ENCODE data around the gene OSBPL1A. TPM values are rescaled to one million over a fixed set of nuclear protein-coding genes. Genes with fewer than 3 reads are reported as not detected.

The OSBPL1A gene
- total RNA-seq, 1 experiment from 2014 or later = 16.4 TPM

DNA sequence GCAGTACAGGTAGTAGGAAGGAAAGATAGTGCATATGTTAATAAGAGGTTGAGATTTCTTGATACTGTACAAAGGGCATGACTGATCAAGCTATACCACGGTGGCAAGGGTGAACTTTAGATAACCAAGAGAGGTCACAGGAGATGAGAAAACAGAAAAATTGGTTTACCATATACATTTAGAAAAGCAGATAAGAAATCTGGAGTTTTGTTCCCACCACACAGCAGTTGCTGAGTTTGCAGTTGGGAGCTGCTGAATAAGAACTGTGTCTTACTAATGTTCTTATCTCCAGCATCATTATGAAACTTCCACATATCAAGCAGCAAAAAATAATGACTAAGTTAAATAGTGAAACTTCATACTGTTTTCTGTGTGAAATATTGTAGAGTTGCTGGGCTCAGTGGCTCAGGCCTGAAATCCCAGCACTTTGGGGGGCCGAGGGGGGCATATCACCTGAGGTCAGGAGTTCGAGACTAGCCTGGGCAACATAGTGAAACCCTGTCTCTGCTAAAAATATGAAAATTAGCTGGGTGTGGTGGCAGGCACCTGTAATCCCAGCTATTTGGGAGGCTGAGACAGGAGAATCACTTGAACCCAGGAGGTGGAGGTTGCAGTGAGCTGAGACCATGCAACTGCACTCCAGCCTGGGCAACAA, 16.9 kb upstream of the OSBPL1A start:
- no peak overlapping the region for H3K4me3 ChIP-seq
- no peaks in the 10 kb centered on the region for H3K9me3 ChIP-seq (replicated peaks)
- H3K27ac ChIP-seq = no peak overlapping the region
- DNase-seq = no peak
- H3K27me3 ChIP-seq = no peaks in the 10 kb centered on the region
- H3K36me3 ChIP-seq = no peaks in the 10 kb centered on the region
- no peaks in the 10 kb centered on the region for H3K4me1 ChIP-seq

DNA sequence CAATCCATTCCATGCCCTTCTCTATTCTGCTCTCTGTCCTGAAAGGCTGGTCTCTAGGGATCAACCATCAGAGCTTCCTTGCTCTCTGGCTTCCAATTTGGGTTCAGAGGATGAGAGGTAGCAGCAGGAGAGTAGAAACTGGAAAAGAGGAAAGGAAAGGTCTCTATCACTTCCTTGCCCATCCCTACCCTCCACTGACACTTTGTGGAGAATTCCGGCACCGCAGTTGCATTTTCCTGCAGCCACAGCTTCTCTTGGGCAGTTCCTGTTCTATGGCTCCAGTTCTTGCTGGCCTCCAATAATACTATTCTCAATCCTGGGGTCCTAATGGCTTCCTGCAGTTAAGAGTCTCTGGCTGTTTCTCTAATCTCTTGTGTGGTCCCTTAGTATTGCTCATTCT, 15.5 kb upstream of the OSBPL1A start:
- Histone ChIP-seq H3K4me1 (no peaks in the 10 kb centered on the region), H3K36me3 (no peaks in the 10 kb centered on the region), H3K4me3 (no peak overlapping the region), H3K27me3 (no peaks in the 10 kb centered on the region), H3K27ac (no peak overlapping the region), H3K9me3 (replicated peaks) (no peaks in the 10 kb centered on the region)
- DNase-seq = no peak

DNA sequence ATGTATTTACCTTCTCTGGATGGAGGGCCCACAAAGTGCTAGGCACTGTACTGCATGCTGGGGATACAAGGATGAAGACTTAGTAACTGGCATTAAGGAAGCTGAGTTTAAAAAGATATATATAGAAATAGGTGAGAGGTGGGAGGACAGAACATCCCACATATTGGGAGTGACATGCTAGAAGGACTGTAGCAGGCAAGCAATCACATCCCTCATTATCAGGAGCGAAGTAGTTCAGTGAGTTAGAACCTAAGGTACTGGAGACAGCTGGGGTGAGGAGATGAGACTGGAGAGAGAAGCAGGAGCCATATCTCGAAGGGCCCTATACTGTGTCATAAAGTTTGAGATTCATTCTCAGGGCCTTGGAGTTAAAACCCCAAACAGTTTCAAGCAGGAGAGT, 10.9 kb upstream of the OSBPL1A start:
- H3K4me1 ChIP-seq = no peaks in the 10 kb centered on the region
- no peak for DNase-seq
- H3K36me3 ChIP-seq = no peaks in the 10 kb centered on the region
- no peaks in the 10 kb centered on the region for H3K9me3 ChIP-seq (replicated peaks)
- no peaks in the 10 kb centered on the region for H3K27me3 ChIP-seq
- no peak overlapping the region for H3K4me3 ChIP-seq
- no peak overlapping the region for H3K27ac ChIP-seq

DNA sequence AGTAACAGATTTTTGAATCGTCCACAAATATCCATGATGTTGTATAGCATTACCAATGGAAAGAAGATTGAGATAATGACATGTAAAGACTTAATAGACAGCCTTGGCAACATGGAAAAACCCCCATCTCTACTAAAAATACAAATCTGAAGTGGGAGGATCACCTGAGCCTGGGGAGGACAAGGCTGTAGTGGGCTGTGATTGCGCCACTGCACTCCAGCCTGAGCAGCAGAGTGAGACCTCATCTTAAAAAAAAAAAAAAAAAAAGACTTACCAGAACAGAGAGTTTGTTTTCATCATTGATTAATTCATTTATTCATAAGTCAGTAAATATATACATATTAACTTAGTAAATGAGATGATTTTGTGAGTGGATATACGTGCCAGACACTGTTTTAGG, 7.0 kb upstream of the OSBPL1A start:
- no peaks in the 10 kb centered on the region for H3K27me3 ChIP-seq
- no peak overlapping the region for H3K4me3 ChIP-seq
- no peak overlapping the region for H3K27ac ChIP-seq
- no peak for DNase-seq
- no peaks in the 10 kb centered on the region for H3K4me1 ChIP-seq
- H3K9me3 ChIP-seq (replicated peaks) = no peaks in the 10 kb centered on the region
- H3K36me3 ChIP-seq = no peaks in the 10 kb centered on the region

DNA sequence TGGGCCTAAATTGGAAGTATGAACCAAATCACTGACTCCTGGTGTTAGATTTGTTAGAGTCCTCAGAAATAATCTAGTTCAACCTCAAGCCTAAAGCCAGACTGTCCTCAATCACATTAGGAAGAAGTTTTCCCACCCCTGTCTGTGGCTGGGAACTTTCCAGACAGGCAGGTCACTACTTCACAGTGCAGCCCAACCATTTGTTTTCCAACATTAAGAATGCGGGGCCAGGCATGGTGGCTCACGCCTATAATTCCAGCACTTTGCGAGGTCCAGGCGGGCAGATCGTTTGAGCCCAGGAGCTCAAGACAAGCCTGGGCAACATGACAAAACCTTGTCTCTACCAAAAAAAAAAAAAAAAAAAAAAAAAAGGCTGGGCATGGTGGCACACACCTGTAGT, 5.5 kb upstream of the OSBPL1A start:
- Histone ChIP-seq H3K36me3 (no peaks in the 10 kb centered on the region), H3K4me1 (no peaks in the 10 kb centered on the region), H3K9me3 (replicated peaks) (no peaks in the 10 kb centered on the region), H3K4me3 (no peak overlapping the region), H3K27me3 (no peaks in the 10 kb centered on the region), H3K27ac (no peak overlapping the region)
- DNase-seq = no peak

DNA sequence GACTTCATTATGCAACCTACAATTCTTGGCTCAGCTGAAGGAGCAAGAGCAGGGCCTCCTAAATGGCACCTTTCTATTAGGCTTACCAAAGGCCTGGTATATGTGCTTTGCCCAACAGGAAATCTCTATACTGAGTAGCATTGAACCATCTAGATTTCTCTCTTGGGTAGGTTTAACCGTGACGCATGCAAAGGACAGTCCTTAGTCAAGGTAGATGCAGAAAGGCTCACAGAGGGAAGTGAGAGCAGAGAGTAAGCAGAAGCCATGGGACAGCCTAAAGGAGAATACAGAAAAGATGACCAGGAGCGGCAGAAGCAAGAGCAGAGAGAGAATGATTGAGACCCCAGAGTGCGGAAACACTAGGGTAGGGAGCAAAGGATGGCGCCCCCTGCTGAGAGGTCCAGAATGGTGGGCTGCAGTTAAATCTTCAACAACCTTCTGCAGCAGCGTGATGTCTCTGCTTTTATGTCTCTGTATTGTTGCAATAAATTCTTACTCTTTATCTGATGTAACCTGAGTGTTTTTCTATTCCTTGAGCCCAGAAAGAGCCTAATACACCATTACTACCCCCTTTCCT, 4.7 kb upstream of the OSBPL1A start:
- H3K27me3 ChIP-seq = no peaks in the 10 kb centered on the region
- H3K36me3 ChIP-seq = no peaks in the 10 kb centered on the region
- no peak overlapping the region for H3K27ac ChIP-seq
- no peak overlapping the region for H3K4me3 ChIP-seq
- H3K4me1 ChIP-seq = no peaks in the 10 kb centered on the region
- no peaks in the 10 kb centered on the region for H3K9me3 ChIP-seq (replicated peaks)
- peak in 1 of 2 experiments; percentile 19 for DNase-seq

DNA sequence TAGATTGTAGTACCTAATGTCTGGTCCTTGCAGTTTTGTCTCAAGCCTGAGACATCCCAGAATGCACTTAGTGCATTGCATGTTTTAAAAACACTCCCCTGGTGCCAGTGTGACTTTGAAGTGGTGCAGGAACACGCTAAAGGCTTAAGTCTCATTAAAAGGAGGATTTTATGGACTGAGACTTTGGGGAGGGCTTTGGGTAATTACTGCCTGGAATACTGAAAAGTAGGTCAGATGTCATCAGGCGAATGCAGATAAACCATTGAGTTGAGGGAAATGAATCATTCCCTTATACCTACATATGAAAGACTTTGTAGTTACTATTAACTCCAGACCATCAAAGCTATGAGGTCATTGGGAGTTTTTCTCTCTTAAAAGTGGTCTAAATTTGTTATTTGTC, 3.0 kb upstream of the OSBPL1A start:
- H3K36me3 ChIP-seq = no peaks in the 10 kb centered on the region
- H3K27me3 ChIP-seq = no peaks in the 10 kb centered on the region
- no peak for DNase-seq
- H3K9me3 ChIP-seq (replicated peaks) = no peaks in the 10 kb centered on the region
- H3K4me3 ChIP-seq = no peak overlapping the region
- H3K27ac ChIP-seq = no peak overlapping the region
- H3K4me1 ChIP-seq = no peaks in the 10 kb centered on the region

DNA sequence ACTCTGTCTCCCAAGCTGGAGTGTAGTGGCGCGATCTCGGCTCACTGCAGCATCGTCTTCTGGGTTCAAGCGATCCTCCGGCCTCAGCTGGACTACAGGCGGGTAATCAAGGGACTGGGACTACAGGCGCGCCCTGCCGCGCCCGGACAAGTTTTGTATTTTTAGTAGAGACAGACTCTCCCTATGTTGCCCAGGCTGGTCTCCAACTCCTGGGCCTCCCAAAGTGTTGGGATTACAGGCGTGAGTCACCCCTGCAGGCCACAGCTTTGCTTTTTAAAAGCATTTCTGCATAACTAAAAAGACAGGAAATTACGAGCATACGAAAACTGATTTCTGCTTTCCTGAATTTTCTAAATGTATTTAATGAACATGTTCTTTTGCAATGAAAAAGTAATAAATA, 916 bp upstream of the OSBPL1A start:
- DNase-seq = peak; percentile 37 to 44
- peak overlapping the region; percentile 79 for H3K4me3 ChIP-seq
- no peaks in the 10 kb centered on the region for H3K9me3 ChIP-seq (replicated peaks)
- H3K36me3 ChIP-seq = no peaks in the 10 kb centered on the region
- H3K4me1 ChIP-seq = no peaks in the 10 kb centered on the region
- H3K27ac ChIP-seq = peak overlapping the region; percentile 21; the same call in 1 of the 2 replicates
- H3K27me3 ChIP-seq = no peaks in the 10 kb centered on the region

DNA sequence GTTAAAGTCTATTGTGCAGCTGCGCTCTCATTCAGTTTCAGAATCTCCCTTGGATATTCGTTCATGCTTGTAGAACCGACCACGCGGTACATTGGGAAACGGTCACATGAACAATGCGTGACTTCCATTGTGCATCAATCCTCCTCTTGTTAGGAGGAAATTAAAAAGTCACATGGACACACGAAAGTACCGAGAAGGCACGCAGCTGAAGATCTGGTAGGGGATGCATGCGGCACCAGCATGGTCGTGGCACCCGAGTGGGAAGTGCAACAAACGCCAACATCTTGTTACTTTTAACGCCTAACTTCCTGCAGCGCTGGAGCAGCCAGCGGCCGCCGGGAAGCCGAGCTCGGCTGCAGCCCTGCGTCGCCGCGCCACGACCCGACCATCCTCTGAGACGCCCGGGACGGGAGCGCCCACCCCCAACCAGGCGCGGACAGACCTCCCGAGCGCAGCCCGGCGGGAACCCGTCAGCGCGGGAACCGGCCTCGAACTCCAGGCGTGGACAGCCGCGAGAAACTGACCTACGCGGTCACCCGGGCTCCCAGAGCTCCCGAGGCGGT, 412 bp downstream of the OSBPL1A start:
- peak; percentile 47 to 63 for DNase-seq
- H3K36me3 ChIP-seq = no peaks in the 10 kb centered on the region
- H3K9me3 ChIP-seq (replicated peaks) = no peaks in the 10 kb centered on the region
- peak overlapping the region; percentile 90 for H3K27ac ChIP-seq
- H3K4me3 ChIP-seq = peak overlapping the region; percentile 79
- H3K4me1 ChIP-seq = no peaks in the 10 kb centered on the region
- no peaks in the 10 kb centered on the region for H3K27me3 ChIP-seq

DNA sequence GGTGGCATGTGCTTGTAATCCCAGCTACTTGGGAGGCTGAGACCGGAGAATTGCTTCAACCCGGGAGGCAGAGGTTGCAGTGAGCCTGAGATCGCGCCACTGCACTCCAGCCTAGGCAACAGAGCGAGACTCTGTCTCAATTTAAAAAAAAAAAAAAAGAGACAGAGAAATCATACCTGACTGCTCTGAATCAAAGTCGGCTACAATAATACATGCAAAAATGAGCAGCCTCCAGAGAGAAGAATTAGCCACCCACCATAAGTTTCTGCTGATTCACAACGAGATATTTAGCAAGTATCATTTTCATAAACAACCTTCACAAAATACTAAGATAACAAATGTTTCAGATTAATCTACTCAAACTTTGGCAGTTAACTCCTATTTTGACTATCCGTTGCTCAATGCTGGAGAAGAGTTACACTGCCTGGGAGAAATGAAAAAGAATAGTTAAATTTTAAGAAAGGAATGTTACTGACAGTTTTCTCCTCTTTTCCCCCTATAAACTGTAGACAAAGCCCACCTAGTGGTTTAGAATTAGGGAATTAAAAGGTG, 1.5 kb downstream of the OSBPL1A start:
- DNase-seq = no peak
- Histone ChIP-seq H3K27ac (peak overlapping the region; percentile 90; the same call in 1 of the 2 replicates), H3K27me3 (no peaks in the 10 kb centered on the region), H3K4me3 (peak overlapping the region; percentile 79), H3K36me3 (no peaks in the 10 kb centered on the region), H3K9me3 (replicated peaks) (no peaks in the 10 kb centered on the region), H3K4me1 (no peaks in the 10 kb centered on the region)

DNA sequence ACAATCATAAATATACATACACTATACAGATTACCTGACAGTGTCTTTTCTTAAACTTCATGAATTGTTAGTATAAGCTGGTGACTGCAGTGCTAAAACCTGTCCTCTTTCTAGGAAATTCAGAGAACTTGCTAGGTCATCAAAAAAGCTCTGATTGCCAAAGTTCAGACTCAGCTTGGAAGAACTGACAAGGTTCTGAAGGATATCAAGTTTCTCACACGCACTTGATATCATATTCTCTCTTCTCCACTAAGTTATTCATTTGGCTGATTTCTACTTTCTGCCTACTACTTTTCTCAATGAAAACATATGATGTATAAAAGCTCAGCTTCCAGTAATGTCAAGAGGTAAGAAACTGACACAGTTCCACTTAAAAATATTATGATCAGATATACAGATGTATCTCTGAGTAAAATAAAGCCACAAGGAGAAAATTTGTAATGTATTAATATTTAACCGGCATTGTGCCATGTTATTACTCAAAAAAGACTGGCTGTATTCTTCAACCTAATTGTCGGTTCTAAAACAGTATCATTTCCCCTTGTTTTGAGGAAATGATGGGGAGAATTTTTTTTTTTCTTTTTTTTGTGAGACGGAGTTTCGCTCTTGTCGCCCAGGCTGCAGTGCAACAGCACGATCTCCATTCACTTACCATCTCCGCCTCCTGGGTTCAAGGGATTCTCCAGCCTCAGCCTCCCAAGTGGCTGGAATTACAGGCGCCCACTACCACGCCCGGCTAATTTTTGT, 2.4 kb downstream of the OSBPL1A start:
- DNase-seq = no peak
- Histone ChIP-seq H3K4me3 (no peak overlapping the region), H3K27ac (no peak overlapping the region), H3K27me3 (no peaks in the 10 kb centered on the region), H3K4me1 (no peaks in the 10 kb centered on the region), H3K36me3 (no peaks in the 10 kb centered on the region), H3K9me3 (replicated peaks) (no peaks in the 10 kb centered on the region)

DNA sequence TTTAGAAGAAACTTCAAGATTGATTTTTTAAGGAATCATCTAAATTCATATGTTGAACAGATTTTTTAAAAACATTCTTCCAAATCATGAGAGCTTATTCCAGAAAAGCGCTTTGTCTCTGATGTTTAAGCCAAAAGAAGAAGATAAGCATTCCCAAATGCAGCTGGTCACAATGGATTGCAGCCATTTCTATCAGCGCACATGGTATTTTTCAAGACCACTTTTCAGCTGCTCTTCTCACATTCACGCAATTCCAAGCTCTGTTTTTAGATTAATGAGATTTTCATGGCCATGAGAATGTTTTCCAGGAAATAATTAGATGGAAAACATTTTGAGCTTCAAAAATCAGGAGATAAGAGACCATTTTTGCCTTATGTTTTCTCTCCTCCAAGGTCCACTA, 8.7 kb downstream of the OSBPL1A start:
- Histone ChIP-seq H3K27me3 (no peaks in the 10 kb centered on the region), H3K27ac (no peak overlapping the region), H3K36me3 (no peaks in the 10 kb centered on the region), H3K4me3 (no peak overlapping the region), H3K9me3 (replicated peaks) (no peaks in the 10 kb centered on the region), H3K4me1 (no peaks in the 10 kb centered on the region)
- DNase-seq = no peak

DNA sequence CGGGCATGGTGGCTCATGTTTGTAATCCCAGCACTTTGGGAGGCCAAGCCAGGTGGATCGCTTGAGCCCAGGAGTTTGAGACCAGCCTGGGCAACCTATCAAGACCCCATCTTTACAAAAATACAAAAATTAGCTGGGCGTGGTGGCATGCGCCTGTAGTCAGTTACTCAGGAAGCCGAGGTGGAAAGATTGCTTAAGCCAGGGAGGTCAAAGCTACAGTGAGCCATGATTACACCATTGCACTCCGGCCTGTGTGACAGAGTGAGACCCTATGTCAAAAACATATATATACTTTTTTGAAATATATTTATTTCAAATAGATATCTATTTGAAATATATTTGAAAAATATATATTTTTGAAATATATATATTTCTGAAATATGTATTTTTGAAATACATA, 10.9 kb downstream of the OSBPL1A start:
- Histone ChIP-seq H3K4me3 (no peak overlapping the region), H3K9me3 (replicated peaks) (no peaks in the 10 kb centered on the region), H3K4me1 (no peaks in the 10 kb centered on the region), H3K27me3 (no peaks in the 10 kb centered on the region), H3K27ac (no peak overlapping the region), H3K36me3 (no peaks in the 10 kb centered on the region)
- no peak for DNase-seq

DNA sequence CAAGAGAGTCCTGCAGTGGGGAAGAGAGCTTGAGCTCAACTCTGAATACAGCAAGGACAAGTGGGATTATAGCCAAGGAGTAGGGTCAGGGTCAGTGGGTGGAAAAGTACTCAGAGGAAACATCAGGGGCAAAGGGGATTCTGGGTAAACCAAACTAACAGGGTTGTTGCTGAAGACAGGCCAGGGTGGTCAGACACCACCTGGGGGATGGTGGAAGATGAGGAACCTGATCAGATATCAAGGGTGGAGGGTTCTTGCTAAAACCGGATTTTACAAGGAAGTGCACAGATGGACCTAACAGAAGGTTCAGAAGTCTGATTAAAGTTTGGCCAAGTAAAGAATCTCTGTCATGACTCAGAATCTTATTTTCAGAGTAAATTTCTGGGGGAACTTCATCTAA, 16.5 kb downstream of the OSBPL1A start:
- Histone ChIP-seq H3K27ac (no peak overlapping the region), H3K27me3 (no peaks in the 10 kb centered on the region), H3K9me3 (replicated peaks) (no peaks in the 10 kb centered on the region), H3K4me3 (no peak overlapping the region), H3K36me3 (no peaks in the 10 kb centered on the region), H3K4me1 (no peaks in the 10 kb centered on the region)
- DNase-seq = no peak

DNA sequence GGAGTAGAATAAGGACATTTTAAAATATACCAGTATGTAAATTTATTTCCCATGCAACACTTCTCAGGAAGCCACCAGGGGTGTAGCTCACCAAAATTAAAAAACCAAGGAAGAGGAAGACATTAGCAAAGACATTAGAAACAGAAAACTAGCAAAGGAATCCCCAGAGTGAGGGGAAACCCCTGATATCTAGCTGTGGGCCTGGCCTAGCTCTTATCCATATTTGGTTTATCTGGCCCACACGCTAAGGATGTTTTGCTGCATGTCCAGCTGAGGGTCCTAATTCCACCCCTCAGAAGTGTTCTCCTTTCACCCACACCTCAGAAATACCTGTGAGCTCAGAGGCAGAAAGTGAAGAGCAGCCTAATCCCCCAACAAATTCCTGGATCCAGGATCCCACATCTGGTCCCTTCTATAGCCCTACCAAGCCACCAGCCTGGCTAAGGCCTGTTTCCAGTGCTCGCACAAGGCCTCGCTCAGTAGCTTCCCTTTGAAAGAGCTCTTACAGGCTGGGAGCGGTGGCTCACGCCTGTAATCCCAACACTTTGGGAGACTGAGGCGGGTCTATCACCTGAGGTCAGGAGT, 17.4 kb downstream of the OSBPL1A start:
- no peak for DNase-seq
- H3K36me3 ChIP-seq = no peaks in the 10 kb centered on the region
- no peak overlapping the region for H3K4me3 ChIP-seq
- H3K4me1 ChIP-seq = no peaks in the 10 kb centered on the region
- no peaks in the 10 kb centered on the region for H3K9me3 ChIP-seq (replicated peaks)
- no peak overlapping the region for H3K27ac ChIP-seq
- H3K27me3 ChIP-seq = no peaks in the 10 kb centered on the region

Data from SJCRH30 (cell line).